Body of pancreas (tissue), 4 donors: ENCODE results near the gene FOXP1. TPM values are rescaled to one million over a fixed set of nuclear protein-coding genes. Genes with fewer than 3 reads are reported as not detected.

Experiments used
- ATAC-seq: fragments of 150-250 bp; one replicate; pipeline ENCODE4 v1.9.1; 2016
- DNase-seq, 4 donors: peaks; one replicate each; pipeline ENCODE4 v3.0.0-alpha.2; 2019
- H3K27ac ChIP-seq, 4 donors: fragments of 200-600 bp; sonication (generic); 1 replicate in 3 of 4; 2 replicates in 1 of 4; pipeline versions ENCODE4 v1.5.1 to v1.6.1; 2016 to 2019; ENCODE audit warnings: mild to moderate bottlenecking in 1 of 4, mixed read lengths in 1 of 4, moderate library complexity in 1 of 4
- H3K27me3 ChIP-seq, 2 donors: fragments of 200-600 bp; sonication (generic); one replicate each; pipeline ENCODE4 v1.6.0; 2016; ENCODE audit warnings: mild to moderate bottlenecking in 1 of 2
- H3K36me3 ChIP-seq, 2 donors: fragments of 200-600 bp; sonication (generic); replicated peaks in 1 of 2; 2 replicates each; pipeline ENCODE4 v1.5.1; 2016; ENCODE audit warnings: low read depth in 2 of 2; ENCODE audit not compliant: insufficient read depth in 1 of 2
- H3K4me1 ChIP-seq: fragments of 200-600 bp; sonication (generic); one replicate; pipeline ENCODE4 v1.6.0; 2016
- H3K4me3 ChIP-seq, 2 donors: fragments of 200-600 bp; sonication (generic); 1 replicate in 1 of 2; 2 replicates in 1 of 2; pipeline ENCODE4 v1.5.1; 2016 to 2019
- H3K9me3 ChIP-seq, 3 donors: fragments of 200-600 bp; sonication (generic); 1 replicate in 2 of 3; 2 replicates in 1 of 3; pipeline ENCODE4 v1.5.1; 2016
- CTCF ChIP-seq, 7 experiments: fragments of 450-650 bp in 4 of 7; fragments of 200-600 bp in 3 of 7; sonication (generic) in 3 of 7; IDR thresholded peaks; one replicate each; pipeline ENCODE4 v1.5.1; 2016 to 2019; ENCODE audit warnings: antibody characterized with exemption in 7 of 7
- POLR2A ChIP-seq, 3 donors: fragments of 450-650 bp; IDR thresholded peaks; one replicate each; pipeline ENCODE4 v1.6.1; 2016; ENCODE audit warnings: antibody characterized with exemption in 3 of 3, mild to moderate bottlenecking in 2 of 3
- WGBS, 2 donors: methylation state at CpG; one replicate each; pipeline ENCODE4 v1.1.5; 2017; 5-methylcytosine and 5-hydroxymethylcytosine counted together
- intact Hi-C: fragments of 100-400 bp; cut with DNase I; formaldehyde crosslinking; loops from one replicate; pipeline ENCODE4 v1.15.1; 2023
- total RNA-seq, 2 donors: library from RNA; depleted of rRNA; stranded (reverse); fragments of >200 nt; gene quantifications; one replicate each; pipeline ENCODE4 v1.1.0, GENCODE V29; 2016

FOXP1 gene
- total RNA-seq, 2 donors from 2014 or later = 85.7 to 86.1 TPM

GRCh38 chr3:71378509-71378908 is 205.0 kb downstream of the FOXP1 start:
- H3K4me1 ChIP-seq = no peaks in the 10 kb centered on the region
- TF ChIP-seq POLR2A (IDR thresholded peaks at IDR 0.05) (no peak), CTCF (IDR thresholded peaks at IDR 0.05) (no peak)
- no peak overlapping the region for H3K27ac ChIP-seq
- H3K36me3 ChIP-seq = no peaks in the 10 kb centered on the region
- ATAC-seq (no peak), DNase-seq (no peak)
- 96 to 100% methylated on average over 1 of the region's 1 CpG for WGBS, 2 donors
- H3K9me3 ChIP-seq = no peaks in the 10 kb centered on the region
- no peaks in the 10 kb centered on the region for H3K27me3 ChIP-seq
- no peak overlapping the region for H3K4me3 ChIP-seq
- intact Hi-C loops = no loop called here

GRCh38 chr3:71376911-71377310 is 206.6 kb downstream of the FOXP1 start:
- no peaks in the 10 kb centered on the region for H3K4me1 ChIP-seq
- no peaks in the 10 kb centered on the region for H3K27me3 ChIP-seq
- intact Hi-C loops = no loop called here
- no peak overlapping the region for H3K27ac ChIP-seq
- no peak overlapping the region for H3K4me3 ChIP-seq
- DNase-seq (no peak), ATAC-seq (no peak)
- 84 to 94% methylated on average over 4 of the region's 4 CpGs for WGBS, 2 donors
- no peaks in the 10 kb centered on the region for H3K9me3 ChIP-seq
- H3K36me3 ChIP-seq = no peaks in the 10 kb centered on the region
- TF ChIP-seq POLR2A (IDR thresholded peaks at IDR 0.05) = no peak
- TF ChIP-seq CTCF (IDR thresholded peaks at IDR 0.05) = no peak

GRCh38 chr3:71376503-71376902 is 207.0 kb downstream of the FOXP1 start:
- no peaks in the 10 kb centered on the region for H3K4me1 ChIP-seq
- 87 to 90% methylated on average over 5 of the region's 5 CpGs for WGBS, 2 donors
- H3K4me3 ChIP-seq = no peak overlapping the region
- intact Hi-C loops = no loop called here
- no peaks in the 10 kb centered on the region for H3K36me3 ChIP-seq
- H3K27me3 ChIP-seq = no peaks in the 10 kb centered on the region
- TF ChIP-seq POLR2A (IDR thresholded peaks at IDR 0.05) (no peak), CTCF (IDR thresholded peaks at IDR 0.05) (no peak)
- DNase-seq (no peak), ATAC-seq (no peak)
- H3K27ac ChIP-seq = no peak overlapping the region
- H3K9me3 ChIP-seq = no peaks in the 10 kb centered on the region

- Histone ChIP-seq H3K9me3 (no peaks in the 10 kb centered on the region), H3K27me3 (no peaks in the 10 kb centered on the region), H3K4me3 (no peak overlapping the region), H3K27ac (no peak overlapping the region), H3K36me3 (no peaks in the 10 kb centered on the region), H3K4me1 (peaks cover 10% of the 10 kb centered on the region)
- TF ChIP-seq POLR2A (IDR thresholded peaks at IDR 0.05) (no peak), CTCF (IDR thresholded peaks at IDR 0.05) (no peak)
- DNase-seq (no peak), ATAC-seq (no peak)
- intact Hi-C loops = no loop called here
These were observed 208.9 kb downstream of the FOXP1 start for GRCh38 chr3:71374582-71374981.

GRCh38 chr3:71372911-71373637 is 210.5 kb downstream of the FOXP1 start:
- ATAC-seq (no peak), DNase-seq (no peak)
- peaks cover 11% of the 10 kb centered on the region for H3K4me1 ChIP-seq
- no peaks in the 10 kb centered on the region for H3K9me3 ChIP-seq
- intact Hi-C loops = no loop called here
- no peaks in the 10 kb centered on the region for H3K27me3 ChIP-seq
- H3K27ac ChIP-seq = no peak overlapping the region
- TF ChIP-seq CTCF (IDR thresholded peaks at IDR 0.05) = no peak
- TF ChIP-seq POLR2A (IDR thresholded peaks at IDR 0.05) = no peak
- no peaks in the 10 kb centered on the region for H3K36me3 ChIP-seq
- no peak overlapping the region for H3K4me3 ChIP-seq
- 90 to 96% methylated on average over 6 of the region's 6 CpGs for WGBS, 2 donors
